Bronchial epithelial cell (primary cell): ENCODE data around the gene ADGRD1. TPM values are rescaled to one million over a fixed set of nuclear protein-coding genes. Genes with fewer than 3 reads are reported as not detected.

Experiments used
- DNase-seq: peaks from one replicate; pipeline ENCODE4 v3.0.0-alpha.2; 2010; ENCODE audit warnings: low read depth
- FAIRE-seq: peaks from 2 replicates; lab custom pipeline; 2011; peaks lifted over from hg19 to GRCh38; lab: Jason Lieb, UNC
- H3K27me3 ChIP-seq: 2 replicates; pipeline ENCODE4 v1.5.1; 2011; ENCODE audit warnings: low read length; ENCODE audit not compliant: control insufficient read depth, insufficient read depth
- H3K36me3 ChIP-seq: 2 replicates; pipeline ENCODE4 v1.5.1; 2011; ENCODE audit warnings: low read length; ENCODE audit not compliant: control insufficient read depth, insufficient read depth
- H3K4me3 ChIP-seq: 2 replicates; pipeline ENCODE4 v1.5.1; 2011; ENCODE audit warnings: mild to moderate bottlenecking, low read depth, low read length, control low read depth
- total RNA-seq: library from RNA; depleted of rRNA; stranded (reverse); fragments of >200 nt; gene quantifications from 2 replicates; pipeline ENCODE4 v1.2.1, GENCODE V29; 2014
- TF ChIP-seq, protein P1 (sequence below): IDR thresholded peaks from 2 replicates; pipeline ENCODE4 v1.5.1; 2011; ENCODE audit warnings: mild to moderate bottlenecking, moderate library complexity, low read length, control low read depth, inconsistent platforms; ENCODE audit not compliant: insufficient read depth, severe bottlenecking

The ADGRD1 gene
- total RNA-seq, 1 donor from 2014 or later: not detected

GRCh38 chr12:131113568-131114270, 160.0 kb downstream of the ADGRD1 start:
- FAIRE-seq (no peak), DNase-seq (no peak)
- Histone ChIP-seq H3K4me3 (no peak overlapping the region), H3K36me3 (no peaks in the 10 kb centered on the region), H3K27me3 (no peaks in the 10 kb centered on the region)
- TF ChIP-seq, protein P1, sequence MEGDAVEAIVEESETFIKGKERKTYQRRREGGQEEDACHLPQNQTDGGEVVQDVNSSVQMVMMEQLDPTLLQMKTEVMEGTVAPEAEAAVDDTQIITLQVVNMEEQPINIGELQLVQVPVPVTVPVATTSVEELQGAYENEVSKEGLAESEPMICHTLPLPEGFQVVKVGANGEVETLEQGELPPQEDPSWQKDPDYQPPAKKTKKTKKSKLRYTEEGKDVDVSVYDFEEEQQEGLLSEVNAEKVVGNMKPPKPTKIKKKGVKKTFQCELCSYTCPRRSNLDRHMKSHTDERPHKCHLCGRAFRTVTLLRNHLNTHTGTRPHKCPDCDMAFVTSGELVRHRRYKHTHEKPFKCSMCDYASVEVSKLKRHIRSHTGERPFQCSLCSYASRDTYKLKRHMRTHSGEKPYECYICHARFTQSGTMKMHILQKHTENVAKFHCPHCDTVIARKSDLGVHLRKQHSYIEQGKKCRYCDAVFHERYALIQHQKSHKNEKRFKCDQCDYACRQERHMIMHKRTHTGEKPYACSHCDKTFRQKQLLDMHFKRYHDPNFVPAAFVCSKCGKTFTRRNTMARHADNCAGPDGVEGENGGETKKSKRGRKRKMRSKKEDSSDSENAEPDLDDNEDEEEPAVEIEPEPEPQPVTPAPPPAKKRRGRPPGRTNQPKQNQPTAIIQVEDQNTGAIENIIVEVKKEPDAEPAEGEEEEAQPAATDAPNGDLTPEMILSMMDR: no peak

DNA sequence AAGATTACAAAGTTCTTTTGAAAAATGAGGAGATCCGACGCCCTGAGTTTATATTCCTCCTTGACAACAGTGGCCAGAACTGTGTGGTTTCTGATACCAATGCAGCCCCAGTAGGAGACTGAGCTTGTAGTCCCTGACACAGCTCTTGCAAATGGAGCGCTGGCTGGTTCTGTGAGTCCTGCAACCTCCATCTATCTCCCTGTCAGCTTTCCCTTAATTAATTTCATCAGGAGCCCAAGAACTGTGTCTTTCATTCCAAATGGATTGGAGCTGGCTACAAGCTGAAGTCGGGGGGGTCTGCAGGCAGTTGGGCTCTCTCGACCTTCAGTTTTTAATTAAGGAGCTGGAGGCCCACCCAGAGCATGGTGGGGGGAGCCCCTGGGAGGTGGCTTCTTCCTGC, 160.6 kb downstream of the ADGRD1 start:
- Histone ChIP-seq H3K27me3 (no peaks in the 10 kb centered on the region), H3K36me3 (no peaks in the 10 kb centered on the region), H3K4me3 (no peak overlapping the region)
- FAIRE-seq (no peak), DNase-seq (no peak)
- TF ChIP-seq, protein P1: no peak

DNA sequence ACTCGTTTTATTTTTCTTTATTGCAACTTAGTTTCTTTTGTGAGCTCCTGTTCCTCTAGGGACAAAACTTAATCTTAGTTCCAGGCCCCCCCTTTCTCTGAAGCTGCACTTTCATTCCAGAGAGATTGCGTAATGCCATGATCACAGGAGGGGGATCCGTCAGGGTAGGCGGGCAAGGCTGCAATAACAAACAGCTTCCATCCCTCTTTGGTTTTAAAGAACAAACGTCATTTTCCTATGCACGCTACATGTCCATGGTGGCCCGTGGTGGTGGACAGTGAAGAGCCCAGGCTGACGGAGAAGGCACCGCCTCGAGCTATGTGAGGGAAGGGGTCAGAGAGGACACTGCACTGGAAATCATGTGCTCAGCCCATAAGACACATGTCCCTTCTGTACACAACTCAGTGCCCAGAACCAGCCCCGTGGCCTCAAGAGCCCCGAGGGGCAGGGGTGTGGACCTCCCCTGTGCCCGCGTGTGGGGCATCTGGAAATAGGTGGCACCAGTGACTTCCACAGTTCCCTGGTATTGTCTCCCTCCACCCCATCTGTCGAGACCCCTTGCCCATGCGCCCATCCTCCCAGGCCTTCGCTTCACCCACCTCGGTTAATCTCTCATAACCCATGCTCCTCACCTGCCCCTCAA, 161.4 kb downstream of the ADGRD1 start:
- Histone ChIP-seq H3K36me3 (no peaks in the 10 kb centered on the region), H3K4me3 (no peak overlapping the region), H3K27me3 (no peaks in the 10 kb centered on the region)
- TF ChIP-seq, protein P1: no peak
- no peak for FAIRE-seq
- no peak for DNase-seq

- DNase-seq: no peak
Measured at GRCh38 chr12:131115766-131116467, 162.2 kb downstream of the ADGRD1 start.

DNA sequence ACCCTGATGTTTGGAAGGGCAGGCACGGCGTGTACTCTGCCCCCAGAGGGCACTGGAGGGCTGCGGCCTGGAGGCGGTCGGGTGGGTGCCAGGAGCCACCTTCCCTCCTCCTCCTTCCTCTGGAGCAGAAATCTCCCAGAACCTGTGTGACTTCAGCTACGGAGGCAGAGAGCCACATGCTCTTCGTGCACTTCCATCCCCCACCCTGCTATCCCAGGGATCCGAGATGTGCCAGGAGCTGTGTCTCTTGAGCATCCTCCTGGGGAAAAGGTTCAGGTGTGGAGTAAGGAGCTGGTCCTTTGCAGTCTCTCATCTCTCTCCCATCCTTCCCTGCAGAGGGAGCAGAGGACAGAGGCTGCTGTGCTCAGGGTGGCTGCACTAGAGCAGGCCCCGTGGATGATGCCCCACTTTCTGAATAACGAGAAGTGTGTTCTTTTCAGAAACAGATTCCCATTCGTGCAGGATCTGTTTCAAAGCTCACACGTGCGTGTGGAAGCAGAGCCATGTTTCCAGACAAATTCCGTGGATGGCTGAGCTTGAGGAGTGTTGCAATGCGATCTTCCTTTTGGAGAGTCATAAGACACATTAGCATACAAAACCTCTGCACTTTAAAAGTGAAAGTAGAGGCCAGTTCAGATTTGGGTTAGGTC, 162.9 kb downstream of the ADGRD1 start:
- DNase-seq: no peak
- FAIRE-seq: no peak
- Histone ChIP-seq H3K27me3 (no peaks in the 10 kb centered on the region), H3K36me3 (no peaks in the 10 kb centered on the region), H3K4me3 (no peak overlapping the region)
- TF ChIP-seq, protein P1: no peak

More at GRCh38 chr12:131115766-131116467, 162.2 kb downstream of the ADGRD1 start:
- no peak for FAIRE-seq
- no peaks in the 10 kb centered on the region for H3K27me3 ChIP-seq
- TF ChIP-seq, protein P1: no peak
- no peak overlapping the region for H3K4me3 ChIP-seq
- H3K36me3 ChIP-seq: no peaks in the 10 kb centered on the region
